ENCODE data around the gene DHX16.

DNA sequence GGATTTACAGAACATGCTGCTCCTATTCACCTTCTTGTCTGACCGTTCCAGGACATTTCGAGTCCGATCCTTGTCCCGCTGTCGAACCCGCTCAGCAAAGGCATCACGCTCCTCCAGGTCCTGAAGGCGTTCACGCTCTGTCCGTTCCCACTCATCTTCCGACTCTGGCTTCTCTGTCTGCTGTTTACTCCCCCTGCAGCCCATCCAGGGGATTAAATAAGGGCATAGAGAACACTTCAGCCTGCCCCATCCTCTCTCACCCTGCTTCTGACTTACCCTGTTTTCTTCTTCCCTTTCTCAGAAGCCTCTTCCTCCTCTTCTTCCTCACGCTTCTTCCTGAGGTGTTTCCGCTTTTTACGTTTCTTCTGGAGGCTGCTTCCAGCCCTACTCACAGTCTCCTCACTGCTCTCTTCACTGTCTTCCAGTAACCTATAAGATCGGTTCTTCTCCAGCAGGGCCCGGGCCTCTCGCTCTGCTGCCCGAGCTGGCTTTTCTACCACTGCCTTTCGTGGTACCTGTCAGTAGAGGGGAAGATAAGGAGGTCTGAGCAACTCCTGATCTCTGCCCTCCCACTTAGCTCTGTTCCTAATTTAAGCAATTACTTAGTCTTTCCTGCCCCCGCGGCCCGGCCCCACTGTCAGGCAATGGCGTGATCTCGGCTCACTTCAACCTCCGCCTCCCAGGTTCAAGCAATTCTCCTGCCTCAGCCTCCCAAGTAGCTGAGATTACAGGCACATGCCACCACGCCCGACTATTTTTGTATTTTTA is 1.9 kb downstream of the DHX16 start:
- TF ChIP-seq, protein P1, sequence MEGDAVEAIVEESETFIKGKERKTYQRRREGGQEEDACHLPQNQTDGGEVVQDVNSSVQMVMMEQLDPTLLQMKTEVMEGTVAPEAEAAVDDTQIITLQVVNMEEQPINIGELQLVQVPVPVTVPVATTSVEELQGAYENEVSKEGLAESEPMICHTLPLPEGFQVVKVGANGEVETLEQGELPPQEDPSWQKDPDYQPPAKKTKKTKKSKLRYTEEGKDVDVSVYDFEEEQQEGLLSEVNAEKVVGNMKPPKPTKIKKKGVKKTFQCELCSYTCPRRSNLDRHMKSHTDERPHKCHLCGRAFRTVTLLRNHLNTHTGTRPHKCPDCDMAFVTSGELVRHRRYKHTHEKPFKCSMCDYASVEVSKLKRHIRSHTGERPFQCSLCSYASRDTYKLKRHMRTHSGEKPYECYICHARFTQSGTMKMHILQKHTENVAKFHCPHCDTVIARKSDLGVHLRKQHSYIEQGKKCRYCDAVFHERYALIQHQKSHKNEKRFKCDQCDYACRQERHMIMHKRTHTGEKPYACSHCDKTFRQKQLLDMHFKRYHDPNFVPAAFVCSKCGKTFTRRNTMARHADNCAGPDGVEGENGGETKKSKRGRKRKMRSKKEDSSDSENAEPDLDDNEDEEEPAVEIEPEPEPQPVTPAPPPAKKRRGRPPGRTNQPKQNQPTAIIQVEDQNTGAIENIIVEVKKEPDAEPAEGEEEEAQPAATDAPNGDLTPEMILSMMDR (IDR thresholded peaks at IDR 0.05; ENCODE audit: low read depth, low read length) = no peak
- no peak for TF ChIP-seq EZH2phosphoT487 (IDR thresholded peaks at IDR 0.05; ENCODE audit: low read depth)
